Stimulated activated CD8-positive, alpha-beta memory T cell treated with anti-CD3 and anti-CD28 coated beads, Interleukin-2, amount 100 ng/mL, for 48 hours (primary cell): Measurements from ENCODE around the gene CDK1.

Experiments used
- DNase-seq, 2 donors: peaks; one replicate each; pipeline ENCODE4 v3.0.0-alpha.2; 2020; ENCODE audit warnings: low read depth in 2 of 2

Gene CDK1

GRCh38 chr10:60777696-60778213 is 523 bp upstream of the CDK1 start:
- no peak for DNase-seq

- no peak for DNase-seq
These were observed 906 bp downstream of the CDK1 start for GRCh38 chr10:60778971-60779796.

- no peak for DNase-seq
These were observed 3.4 kb downstream of the CDK1 start for GRCh38 chr10:60781661-60782060.

- no peak for DNase-seq
These were observed 6.4 kb downstream of the CDK1 start for GRCh38 chr10:60784641-60785040.

GRCh38 chr10:60788544-60788943 is 10.3 kb downstream of the CDK1 start:
- no peak for DNase-seq

GRCh38 chr10:60789340-60789739 is 11.1 kb downstream of the CDK1 start:
- no peak for DNase-seq

GRCh38 chr10:60794953-60795352 is 16.7 kb downstream of the CDK1 start:
- no peak for DNase-seq

GRCh38 chr10:60795465-60796202 is 17.4 kb downstream of the CDK1 start:
- DNase-seq, result no peak

GRCh38 chr10:60796481-60796880 is 18.2 kb downstream of the CDK1 start:
- DNase-seq, result no peak

- DNase-seq, result no peak
These were observed 18.9 kb downstream of the CDK1 start for GRCh38 chr10:60797200-60797599.

- no peak for DNase-seq
These were observed 19.8 kb downstream of the CDK1 start for GRCh38 chr10:60798031-60798430.

GRCh38 chr10:60798870-60799269 is 20.6 kb downstream of the CDK1 start:
- no peak for DNase-seq

- no peak for DNase-seq
These were observed 21.8 kb downstream of the CDK1 start for GRCh38 chr10:60799971-60800650.

GRCh38 chr10:60800918-60801317 is 22.6 kb downstream of the CDK1 start:
- DNase-seq, result no peak

- DNase-seq, result no peak
These were observed 23.2 kb downstream of the CDK1 start for GRCh38 chr10:60801522-60801921.

- DNase-seq, result no peak
These were observed 25.2 kb downstream of the CDK1 start for GRCh38 chr10:60803433-60803832.

- no peak for DNase-seq
These were observed 25.6 kb downstream of the CDK1 start for GRCh38 chr10:60803865-60804264.

- DNase-seq, result no peak
These were observed 28.6 kb downstream of the CDK1 start for GRCh38 chr10:60806921-60807320.

- DNase-seq, result no peak
These were observed 29.2 kb downstream of the CDK1 start for GRCh38 chr10:60807499-60807898.

GRCh38 chr10:60808036-60808435 is 29.8 kb downstream of the CDK1 start:
- no peak for DNase-seq

GRCh38 chr10:60809157-60809556 is 30.9 kb downstream of the CDK1 start:
- no peak for DNase-seq

- no peak for DNase-seq
These were observed 32.3 kb downstream of the CDK1 start for GRCh38 chr10:60810437-60811182.
